Keratinocyte (primary cell): ENCODE data around the gene LYPD6B. TPM values are rescaled to one million over a fixed set of nuclear protein-coding genes. Genes with fewer than 3 reads are reported as not detected.

Experiments used
- DNase-seq: peaks from one replicate; pipeline ENCODE4 v3.0.0-alpha.2; 2011; ENCODE audit warnings: low read depth, missing footprints, low spot score
- FAIRE-seq: peaks from 2 replicates; lab custom pipeline; 2011; peaks lifted over from hg19 to GRCh38; lab: Jason Lieb, UNC
- H2AFZ ChIP-seq: 2 replicates; pipeline ENCODE4 v1.6.0; 2012; ENCODE audit warnings: low read length, control low read depth, inconsistent platforms; ENCODE audit not compliant: control insufficient read depth
- H3K27ac ChIP-seq: 2 replicates; pipeline ENCODE4 v1.5.1; 2011; ENCODE audit warnings: low read length; ENCODE audit not compliant: control insufficient read depth, insufficient read depth
- H3K27me3 ChIP-seq: 3 replicates; pipeline ENCODE4 v1.6.0; 2011; ENCODE audit warnings: low read length; ENCODE audit not compliant: control insufficient read depth, insufficient read depth; ENCODE audit errors: extremely low read depth
- H3K36me3 ChIP-seq, 2 experiments: 2 replicates in 1 of 2; 3 replicates in 1 of 2; pipeline ENCODE4 v1.5.1; 2011; ENCODE audit warnings: low read length in 2 of 2, mild to moderate bottlenecking in 1 of 2; ENCODE audit not compliant: control insufficient read depth in 2 of 2, insufficient read depth in 2 of 2; ENCODE audit errors: extremely low read depth in 1 of 2
- H3K4me1 ChIP-seq: 3 replicates; pipeline ENCODE4 v1.5.1; 2011; ENCODE audit warnings: low read length; ENCODE audit not compliant: control insufficient read depth, insufficient read depth; ENCODE audit errors: extremely low read depth
- H3K4me2 ChIP-seq: 3 replicates; pipeline ENCODE4 v1.6.0; 2011; ENCODE audit warnings: low read depth, low read length; ENCODE audit not compliant: control insufficient read depth, insufficient read depth; ENCODE audit errors: extremely low read depth
- H3K4me3 ChIP-seq, 3 experiments: fragments of 200-600 bp in 1 of 3; sonication (generic) in 1 of 3; 2 replicates in 2 of 3; 3 replicates in 1 of 3; pipeline ENCODE4 v1.5.1; 2011 to 2016; ENCODE audit warnings: low read length in 3 of 3, mild to moderate bottlenecking in 3 of 3, control low read depth in 2 of 3, inconsistent platforms in 1 of 3, low read depth in 1 of 3, mixed read lengths in 1 of 3, mixed run types in 1 of 3, moderate library complexity in 1 of 3; ENCODE audit not compliant: control insufficient read depth in 2 of 3, insufficient read depth in 2 of 3; ENCODE audit errors: extremely low read depth in 1 of 3
- H3K79me2 ChIP-seq: 2 replicates; pipeline ENCODE4 v1.6.0; 2012; ENCODE audit warnings: low read length; ENCODE audit not compliant: control insufficient read depth, insufficient read depth
- H3K9ac ChIP-seq: 3 replicates; pipeline ENCODE4 v1.6.0; 2011; ENCODE audit warnings: low read length; ENCODE audit not compliant: control insufficient read depth, insufficient read depth; ENCODE audit errors: extremely low read depth
- H3K9me1 ChIP-seq: 3 replicates; pipeline ENCODE4 v1.6.0; 2011; ENCODE audit warnings: low read length; ENCODE audit not compliant: control insufficient read depth, insufficient read depth; ENCODE audit errors: extremely low read depth
- H3K9me3 ChIP-seq: 2 replicates; pipeline ENCODE4 v1.5.1; 2012; ENCODE audit warnings: low read depth, low read length; ENCODE audit not compliant: control insufficient read depth
- H4K20me1 ChIP-seq: 3 replicates; pipeline ENCODE4 v1.6.0; 2011; ENCODE audit warnings: low read length; ENCODE audit not compliant: control insufficient read depth, insufficient read depth; ENCODE audit errors: extremely low read depth
- CTCF ChIP-seq, 3 experiments: IDR thresholded peaks in 1 of 3; conservative IDR thresholded peaks in 1 of 3; optimal IDR thresholded peaks in 1 of 3; 2 replicates in 2 of 3; 3 replicates in 1 of 3; pipeline versions ENCODE3 to v1.5.1; 2011; ENCODE audit warnings: low read length in 3 of 3, mild to moderate bottlenecking in 3 of 3, moderate library complexity in 2 of 3, control low read depth in 1 of 3, inconsistent platforms in 1 of 3; ENCODE audit not compliant: insufficient read depth in 2 of 3; ENCODE audit errors: extremely low read depth in 1 of 3
- EZH2 ChIP-seq: IDR thresholded peaks from one replicate; pipeline ENCODE4 v1.6.1; 2012; ENCODE audit warnings: inconsistent platforms, mild to moderate bottlenecking, low read length, moderate library complexity
- dilution Hi-C: fragments of 300-500 bp; cut with MboI; formaldehyde crosslinking; loops from one replicate; pipeline ENCODE4 v1.7.0; 2020; ENCODE audit warnings: low sequenced_read_pairs; ENCODE audit not compliant: extremely low pct_ligation_motif_present
- polyA plus RNA-seq, 5 experiments: library from polyadenylated mRNA; depleted of rRNA in 3 of 5; stranded (reverse) in 3 of 5; stranded (forward) in 1 of 5; unstranded in 1 of 5; fragments of >200 nt; gene quantifications; 1 replicate in 1 of 5; 2 replicates in 3 of 5; 3 replicates in 1 of 5; pipeline versions ENCODE4 v1.2.1 to v1.2.3, GENCODE V29; 2011 to 2012; ENCODE audit warnings: missing spikeins in 2 of 5, low read depth in 1 of 5, low replicate concordance in 1 of 5

LYPD6B gene
- polyA plus RNA-seq, 1 donor (not counting 4 experiments of a cell fraction or from before 2014, with no cell fraction given) = 24.7 TPM

GRCh38 chr2:149204686-149205085, 166.2 kb downstream of the LYPD6B start:
- TF ChIP-seq CTCF (optimal IDR thresholded peaks at IDR 0.05 in 1 of 3, IDR thresholded peaks at IDR 0.05 in 1 of 3, conservative IDR thresholded peaks at IDR 0.05 in 1 of 3; ENCODE audit: extremely low read depth in 1 of 3, insufficient read depth in 2 of 3, low read length in 3 of 3) (no peak), EZH2 (no peak)
- FAIRE-seq = no peak
- no peak overlapping the region for H2AFZ ChIP-seq
- no peaks in the 10 kb centered on the region for H3K79me2 ChIP-seq
- dilution Hi-C loops = no loop called here
- no peaks in the 10 kb centered on the region for H4K20me1 ChIP-seq
- H3K4me2 ChIP-seq = no peak overlapping the region
- no peak overlapping the region for H3K9ac ChIP-seq
- H3K36me3 ChIP-seq = no peaks in the 10 kb centered on the region
- DNase-seq = no peak
- no peak overlapping the region for H3K4me3 ChIP-seq
- H3K9me1 ChIP-seq = no peaks in the 10 kb centered on the region
- no peaks in the 10 kb centered on the region for H3K27me3 ChIP-seq
- no peaks in the 10 kb centered on the region for H3K9me3 ChIP-seq
- H3K4me1 ChIP-seq = peaks cover 14% of the 10 kb centered on the region
- no peak overlapping the region for H3K27ac ChIP-seq

- H3K79me2 ChIP-seq = no peaks in the 10 kb centered on the region
- H3K36me3 ChIP-seq = no peaks in the 10 kb centered on the region
- no peaks in the 10 kb centered on the region for H3K9me3 ChIP-seq
- FAIRE-seq = no peak
- dilution Hi-C loops = no loop called here
- no peak overlapping the region for H2AFZ ChIP-seq
- no peak overlapping the region for H3K4me2 ChIP-seq
- no peaks in the 10 kb centered on the region for H3K27me3 ChIP-seq
- H4K20me1 ChIP-seq = no peaks in the 10 kb centered on the region
- TF ChIP-seq CTCF (optimal IDR thresholded peaks at IDR 0.05 in 1 of 3, IDR thresholded peaks at IDR 0.05 in 1 of 3, conservative IDR thresholded peaks at IDR 0.05 in 1 of 3; ENCODE audit: extremely low read depth in 1 of 3, insufficient read depth in 2 of 3, low read length in 3 of 3) (no peak), EZH2 (no peak)
- no peak overlapping the region for H3K27ac ChIP-seq
- no peaks in the 10 kb centered on the region for H3K9me1 ChIP-seq
- H3K4me1 ChIP-seq = peaks cover 9% of the 10 kb centered on the region
- DNase-seq = no peak
- H3K4me3 ChIP-seq = no peak overlapping the region
- no peak overlapping the region for H3K9ac ChIP-seq
Measured at GRCh38 chr2:149205143-149205542, 166.6 kb downstream of the LYPD6B start.
